GM13977 (cell line): ENCODE measurements around the gene AP1AR.
"Not testable (repeated sequence)": the region's sequence is repeated elsewhere in the genome, so short reads cannot be mapped to it uniquely, and the experiment has no call there.

Experiments used
- DNase-seq: peaks from one replicate; pipeline ENCODE4 v3.0.0; 2012; ENCODE audit warnings: low spot score
- in situ Hi-C: fragments of 300-500 bp; cut with MboI; formaldehyde crosslinking; loops from one replicate; pipeline ENCODE4 v1.12.0; 2022; ENCODE audit warnings: low sequenced_read_pairs, low pct_unique_long_range_greater_than_20kb, mixed read lengths, inconsistent platforms; ENCODE audit not compliant: unreplicated experiment
- TF ChIP-seq, protein P1 (sequence below): IDR thresholded peaks from 2 replicates; pipeline ENCODE4 v1.5.1; 2012; ENCODE audit warnings: mild to moderate bottlenecking, control low read depth; ENCODE audit not compliant: insufficient read depth; ENCODE audit errors: extremely low read depth, missing control alignments

The AP1AR gene

DNA sequence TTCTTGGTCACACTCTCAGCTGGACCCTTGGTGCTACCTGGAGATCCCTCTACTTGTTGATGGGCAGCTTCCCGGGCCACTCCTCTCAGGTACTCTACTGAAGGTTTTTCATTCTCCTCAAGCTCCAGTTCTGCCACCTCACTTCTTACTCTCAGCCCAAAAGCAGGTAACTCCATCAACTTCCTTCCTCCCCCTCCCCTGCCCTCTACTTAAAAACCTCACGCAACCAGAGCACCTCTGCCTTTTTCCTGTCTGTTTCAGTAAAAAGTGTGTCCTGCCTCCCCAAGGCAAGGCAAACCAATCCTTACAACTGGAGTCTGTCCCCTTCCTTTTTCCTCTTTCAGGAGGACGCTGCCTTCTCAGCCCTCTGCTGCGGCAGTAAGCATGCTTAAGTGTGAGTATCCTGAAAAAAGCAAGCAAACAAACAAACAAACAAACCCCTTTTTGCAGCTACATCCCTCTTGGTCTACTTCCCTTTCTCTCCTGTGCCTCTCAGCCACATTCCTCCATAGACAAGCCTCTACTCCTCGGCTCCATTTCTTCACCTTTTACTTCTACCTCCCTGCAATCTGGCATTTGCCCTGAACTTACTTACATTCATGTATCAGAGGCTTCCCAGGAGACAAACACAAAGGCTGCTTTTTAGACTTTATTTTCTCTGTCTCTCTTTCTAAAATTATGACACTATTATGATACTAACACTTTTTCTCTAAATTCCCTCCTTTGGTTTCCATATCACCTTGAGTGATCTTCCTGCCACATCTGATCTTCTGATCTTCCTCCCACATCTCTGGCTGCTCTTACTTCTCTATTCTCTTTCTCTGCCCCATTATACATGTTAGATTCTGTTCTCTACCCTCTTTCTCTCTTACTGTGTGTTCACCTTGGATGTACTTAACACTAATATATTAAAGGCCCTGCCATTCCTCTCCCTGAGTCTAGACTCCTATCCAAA lies 71.0 kb downstream of the AP1AR start:
- in situ Hi-C loops = no loop called here

DNA sequence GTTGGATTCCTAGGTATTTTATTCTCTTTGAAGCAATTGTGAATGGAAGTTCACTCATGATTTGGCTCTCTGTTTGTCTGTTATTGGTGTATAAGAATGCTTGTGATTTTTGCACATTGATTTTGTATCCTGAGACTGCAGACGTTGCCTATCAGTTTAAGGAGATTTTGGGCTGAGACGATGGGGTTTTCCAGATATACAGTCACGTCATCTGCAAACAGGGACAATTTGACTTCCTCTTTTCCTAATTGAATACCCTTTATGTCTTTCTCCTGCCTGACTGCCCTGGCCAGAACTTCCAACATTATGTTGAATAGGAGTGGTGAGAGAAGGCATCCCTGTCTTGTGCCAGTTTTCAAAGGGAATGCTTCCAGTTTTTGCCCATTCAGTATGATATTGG lies 73.9 kb downstream of the AP1AR start:
- in situ Hi-C loops, DNase-seq: not testable (repeated sequence)

More for the DNA sequence above, 71.0 kb downstream of the AP1AR start:
- TF ChIP-seq, protein P1, sequence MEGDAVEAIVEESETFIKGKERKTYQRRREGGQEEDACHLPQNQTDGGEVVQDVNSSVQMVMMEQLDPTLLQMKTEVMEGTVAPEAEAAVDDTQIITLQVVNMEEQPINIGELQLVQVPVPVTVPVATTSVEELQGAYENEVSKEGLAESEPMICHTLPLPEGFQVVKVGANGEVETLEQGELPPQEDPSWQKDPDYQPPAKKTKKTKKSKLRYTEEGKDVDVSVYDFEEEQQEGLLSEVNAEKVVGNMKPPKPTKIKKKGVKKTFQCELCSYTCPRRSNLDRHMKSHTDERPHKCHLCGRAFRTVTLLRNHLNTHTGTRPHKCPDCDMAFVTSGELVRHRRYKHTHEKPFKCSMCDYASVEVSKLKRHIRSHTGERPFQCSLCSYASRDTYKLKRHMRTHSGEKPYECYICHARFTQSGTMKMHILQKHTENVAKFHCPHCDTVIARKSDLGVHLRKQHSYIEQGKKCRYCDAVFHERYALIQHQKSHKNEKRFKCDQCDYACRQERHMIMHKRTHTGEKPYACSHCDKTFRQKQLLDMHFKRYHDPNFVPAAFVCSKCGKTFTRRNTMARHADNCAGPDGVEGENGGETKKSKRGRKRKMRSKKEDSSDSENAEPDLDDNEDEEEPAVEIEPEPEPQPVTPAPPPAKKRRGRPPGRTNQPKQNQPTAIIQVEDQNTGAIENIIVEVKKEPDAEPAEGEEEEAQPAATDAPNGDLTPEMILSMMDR = no peak
- no peak for DNase-seq

DNA sequence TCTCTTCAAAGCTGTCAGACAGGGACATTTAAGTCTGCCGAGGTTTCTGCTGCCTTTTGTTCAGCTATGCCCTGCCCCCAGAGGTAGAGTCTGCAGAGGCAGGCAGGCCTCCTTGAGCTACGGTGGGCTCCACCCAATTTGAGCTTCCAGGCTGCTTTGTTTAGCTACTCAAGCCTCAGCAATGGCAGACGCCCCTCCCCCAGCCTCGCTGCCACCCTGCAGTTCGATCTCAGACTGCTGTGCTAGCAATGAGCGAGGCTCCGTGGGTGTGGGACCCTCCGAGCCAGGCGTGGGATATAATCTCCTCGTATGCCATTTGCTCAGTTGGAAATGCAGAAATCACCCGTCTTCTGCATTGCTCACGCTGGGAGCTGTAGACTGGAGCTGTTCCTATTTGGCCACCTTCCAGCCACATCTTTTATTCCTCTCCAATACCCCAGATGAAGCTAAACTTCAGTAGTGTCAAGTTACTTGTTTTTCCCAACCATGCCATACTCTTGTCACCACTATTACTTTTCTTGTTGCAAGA lies 77.7 kb downstream of the AP1AR start:
- in situ Hi-C loops, DNase-seq: not testable (repeated sequence)

DNA sequence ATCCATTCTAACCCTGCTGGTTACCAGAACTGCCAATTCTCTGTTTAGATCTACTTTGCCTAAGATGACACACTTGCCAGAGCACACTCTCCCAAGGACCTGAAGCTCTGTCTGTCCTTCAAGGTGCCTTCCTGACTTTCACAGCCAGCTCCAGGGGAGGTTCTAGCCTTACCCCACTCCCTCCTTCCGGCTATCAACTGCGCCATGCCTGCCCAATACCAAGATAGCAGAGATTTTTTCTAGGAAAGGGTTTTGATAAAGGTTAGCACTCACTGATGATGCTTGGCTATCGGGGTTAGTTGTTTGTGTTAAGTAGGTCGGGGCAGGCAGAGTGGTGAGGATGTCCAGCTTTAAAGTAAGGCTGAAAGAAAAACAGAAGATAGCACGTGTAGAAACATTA lies 79.9 kb downstream of the AP1AR start:
- in situ Hi-C loops = no loop called here
- DNase-seq = no peak
- TF ChIP-seq, protein P1 = no peak

DNA sequence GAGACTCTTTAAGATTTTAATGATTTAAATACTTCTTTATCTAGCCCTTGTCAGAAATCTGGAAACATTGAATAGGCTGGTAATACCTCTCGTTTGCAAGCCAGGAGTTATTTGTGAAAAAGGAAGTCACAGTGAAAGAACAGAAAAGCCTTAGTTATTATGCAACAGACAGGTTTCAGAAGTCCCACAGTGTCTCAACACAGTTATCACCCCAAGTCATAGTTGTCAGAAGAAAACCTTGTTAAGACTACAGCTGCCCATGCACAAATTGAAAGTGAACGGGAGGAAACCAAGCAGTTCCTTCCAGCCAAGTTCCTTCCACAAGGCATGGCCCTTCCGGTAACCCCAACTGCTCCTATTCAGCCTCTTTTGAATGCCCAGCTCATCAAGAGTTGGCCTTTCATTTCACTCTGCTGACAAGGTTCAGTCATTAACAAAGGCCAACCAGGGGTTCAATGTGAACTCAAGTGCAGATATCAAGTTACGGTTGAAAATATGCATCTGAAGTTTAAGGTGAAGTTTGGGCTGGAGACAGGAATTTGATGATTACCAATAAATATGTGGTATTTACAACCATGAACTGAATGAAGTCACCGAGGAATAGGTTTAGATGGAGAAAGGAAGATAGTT lies 81.1 kb downstream of the AP1AR start:
- in situ Hi-C loops = no loop called here
- peak; percentile 66 for DNase-seq
- TF ChIP-seq, protein P1 = no peak

DNA sequence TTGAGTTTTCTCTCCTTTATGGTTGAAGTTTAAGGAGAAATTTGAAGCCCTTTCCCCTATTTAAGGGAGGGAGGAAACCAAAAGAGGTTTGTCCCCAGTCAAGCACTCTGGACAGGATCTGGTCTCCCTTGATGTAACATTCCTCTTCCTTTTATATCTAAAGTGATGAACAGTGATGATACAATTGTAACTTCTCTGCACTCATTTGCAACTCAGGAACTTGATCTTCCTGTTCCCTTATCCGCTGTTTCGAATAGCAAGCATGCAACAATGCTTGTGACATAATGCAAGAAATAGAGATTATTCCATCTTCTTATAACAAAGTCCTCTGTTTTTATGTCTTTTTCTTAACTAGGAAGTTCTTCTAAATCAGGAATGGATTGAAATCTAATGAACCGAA lies 83.9 kb downstream of the AP1AR start:
- TF ChIP-seq, protein P1 = no peak
- in situ Hi-C loops = no loop called here
- DNase-seq = no peak

DNA sequence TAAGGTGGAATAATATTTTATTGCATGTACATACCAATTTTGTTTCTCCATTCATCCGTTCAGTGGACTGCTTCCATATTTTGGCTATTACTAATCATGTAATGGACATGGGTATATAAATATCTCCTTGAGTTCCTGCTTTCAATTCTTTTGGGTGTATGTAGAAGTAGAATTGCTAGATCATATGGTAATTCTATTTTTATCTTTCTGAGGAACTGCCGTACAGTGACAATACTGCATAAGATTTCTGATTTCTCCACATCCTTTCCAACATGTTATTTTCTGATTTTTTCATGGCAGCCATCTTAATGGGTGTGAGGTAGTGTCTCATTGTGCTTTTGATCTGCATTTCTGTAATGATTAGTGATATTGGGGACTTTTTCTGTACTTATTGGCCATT lies 84.8 kb downstream of the AP1AR start:
- TF ChIP-seq, protein P1 = no peak
- DNase-seq = no peak
- in situ Hi-C loops = no loop called here
